GM21360 (cell line): Measurements from ENCODE around the gene ADAMTS14.

Experiments
- ATAC-seq: cut with Tn5 transposase; IDR thresholded peaks from one replicate; pipeline ENCODE4 v1.9.1; 2021; ENCODE audit warnings: mild to moderate bottlenecking, moderate library complexity; ENCODE audit not compliant: unreplicated experiment

Gene ADAMTS14

DNA sequence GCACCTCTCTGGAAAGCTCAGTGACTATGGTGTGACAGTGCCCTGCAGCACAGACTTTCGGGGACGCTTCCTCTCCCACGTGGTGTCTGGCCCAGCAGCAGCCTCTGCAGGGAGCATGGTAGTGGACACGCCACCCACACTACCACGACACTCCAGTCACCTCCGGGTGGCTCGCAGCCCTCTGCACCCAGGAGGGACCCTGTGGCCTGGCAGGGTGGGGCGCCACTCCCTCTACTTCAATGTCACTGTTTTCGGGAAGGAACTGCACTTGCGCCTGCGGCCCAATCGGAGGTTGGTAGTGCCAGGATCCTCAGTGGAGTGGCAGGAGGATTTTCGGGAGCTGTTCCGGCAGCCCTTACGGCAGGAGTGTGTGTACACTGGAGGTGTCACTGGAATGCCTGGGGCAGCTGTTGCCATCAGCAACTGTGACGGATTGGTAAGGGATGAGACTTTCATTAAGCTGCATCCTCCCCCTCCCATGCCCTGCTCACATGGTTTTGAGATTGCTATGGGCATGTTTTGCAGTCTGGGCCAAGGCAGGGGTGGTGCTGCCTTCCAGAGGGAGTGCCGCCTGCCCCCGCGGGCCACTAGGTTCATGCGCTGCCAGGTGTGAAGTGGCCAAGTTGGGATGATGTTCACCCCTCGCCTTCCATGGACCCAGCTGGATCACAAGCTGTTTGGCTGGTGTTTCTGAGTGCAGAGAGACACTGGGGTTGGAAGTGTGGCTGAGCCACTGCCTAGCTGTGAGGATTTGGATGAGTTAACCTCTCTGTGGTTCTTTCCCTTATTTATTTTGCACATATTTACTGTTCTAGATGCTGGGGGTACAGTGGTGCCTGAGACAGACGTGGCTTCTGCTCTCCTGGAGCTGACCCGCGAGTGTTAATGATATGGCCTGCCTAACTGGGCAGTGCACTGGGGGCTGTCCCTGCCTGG, 2.5 kb downstream of the ADAMTS14 start:
- ATAC-seq, result no peak

DNA sequence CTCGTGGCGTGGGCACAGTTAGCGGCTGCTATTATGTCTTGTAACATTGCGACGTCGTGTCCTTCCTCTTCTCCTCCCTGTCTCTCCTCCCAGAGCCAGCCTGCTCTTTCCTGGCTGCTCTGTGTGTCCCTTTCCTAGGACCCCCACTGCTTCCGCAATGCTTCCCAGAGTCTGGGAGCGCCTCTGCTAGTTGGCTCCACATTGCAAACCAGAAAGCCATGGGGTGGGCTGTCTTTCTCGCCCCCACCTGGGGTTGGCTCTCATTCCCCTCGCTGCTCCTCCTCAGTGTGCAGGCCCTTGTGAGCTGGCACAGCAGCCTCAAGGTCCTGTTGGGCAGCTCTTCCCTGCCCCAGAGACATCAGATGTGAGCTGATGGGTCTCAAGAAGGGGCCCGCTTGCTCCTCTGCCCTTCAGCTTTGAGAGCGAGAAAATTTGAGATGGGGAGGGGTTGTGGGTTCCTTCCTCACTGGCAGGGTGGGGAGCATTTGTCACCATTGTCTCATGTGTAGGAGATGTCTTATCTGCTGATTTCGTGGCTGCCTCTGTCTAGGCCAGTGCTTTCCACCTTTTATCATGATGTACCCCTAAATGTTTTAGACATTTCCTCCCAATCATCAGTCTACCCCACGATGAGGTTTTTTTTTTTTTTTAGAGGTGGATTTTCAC, 3.3 kb downstream of the ADAMTS14 start:
- no peak for ATAC-seq

DNA sequence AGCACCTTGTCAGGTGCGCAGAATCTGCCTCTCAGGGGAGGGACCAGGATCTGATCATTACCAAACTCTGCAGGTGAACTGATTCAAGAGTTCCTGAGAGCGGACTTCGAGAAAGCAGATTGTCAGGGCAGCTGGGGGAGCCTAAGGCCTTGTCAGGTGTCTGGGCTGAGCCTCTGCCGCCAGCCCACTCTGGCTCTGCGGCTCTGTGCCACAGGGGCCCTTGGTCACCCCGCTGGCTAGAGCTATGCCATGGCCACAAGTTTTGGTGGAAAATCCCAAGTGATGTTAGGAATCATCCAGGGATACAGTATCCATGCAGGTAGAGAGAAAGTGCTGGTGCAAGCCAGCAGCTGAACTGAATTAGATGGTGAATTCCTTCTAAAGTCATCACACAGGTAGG, 4.2 kb downstream of the ADAMTS14 start:
- no peak for ATAC-seq

DNA sequence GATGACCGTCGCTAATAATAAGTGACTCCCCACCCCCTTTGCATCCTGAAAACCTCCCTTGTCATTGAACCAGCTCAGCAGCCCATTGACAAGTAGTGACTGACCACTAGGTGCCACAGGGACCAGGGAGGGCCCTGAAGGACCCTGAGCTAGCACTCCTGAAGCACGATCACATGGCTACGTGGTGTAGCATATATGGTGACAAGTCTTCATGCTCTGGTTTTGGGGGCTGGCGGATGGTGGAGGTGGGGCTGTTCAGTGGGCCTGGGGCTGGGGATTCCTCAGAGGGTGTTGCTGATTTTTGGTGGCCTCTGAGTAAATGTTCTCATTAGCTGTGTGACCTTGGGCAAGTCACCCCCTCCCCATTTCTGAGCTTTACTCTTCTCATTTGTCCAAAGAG, 4.7 kb downstream of the ADAMTS14 start:
- no peak for ATAC-seq

DNA sequence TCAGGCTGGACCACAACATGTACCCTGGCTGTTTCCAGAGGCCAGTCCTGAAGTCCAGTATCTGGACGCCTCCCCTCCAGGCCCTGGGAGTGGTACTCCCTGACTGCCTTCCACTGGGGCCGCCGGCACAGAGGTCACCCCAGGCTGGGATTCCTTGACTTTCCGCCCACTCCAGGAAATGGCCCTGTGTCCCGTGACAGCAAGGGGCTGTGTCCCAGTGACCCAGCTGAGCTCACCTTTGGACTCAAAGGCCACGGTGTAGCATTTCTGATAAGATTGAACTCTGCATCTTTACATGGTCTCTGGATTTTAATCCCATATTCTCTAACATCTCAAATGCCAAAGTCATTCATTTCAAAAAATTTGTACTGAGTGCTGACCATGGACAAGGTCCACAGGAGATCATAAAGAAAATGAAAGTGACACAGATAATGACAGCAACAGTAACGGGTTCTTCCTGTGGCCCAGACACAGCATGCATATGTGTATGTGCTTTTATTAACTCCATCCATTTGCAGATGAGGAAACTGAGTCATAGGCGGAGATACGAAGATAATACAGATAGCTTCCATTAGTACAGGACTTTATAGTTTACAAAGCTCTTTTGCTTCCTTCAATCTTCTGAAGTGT, 5.4 kb downstream of the ADAMTS14 start:
- no peak for ATAC-seq

DNA sequence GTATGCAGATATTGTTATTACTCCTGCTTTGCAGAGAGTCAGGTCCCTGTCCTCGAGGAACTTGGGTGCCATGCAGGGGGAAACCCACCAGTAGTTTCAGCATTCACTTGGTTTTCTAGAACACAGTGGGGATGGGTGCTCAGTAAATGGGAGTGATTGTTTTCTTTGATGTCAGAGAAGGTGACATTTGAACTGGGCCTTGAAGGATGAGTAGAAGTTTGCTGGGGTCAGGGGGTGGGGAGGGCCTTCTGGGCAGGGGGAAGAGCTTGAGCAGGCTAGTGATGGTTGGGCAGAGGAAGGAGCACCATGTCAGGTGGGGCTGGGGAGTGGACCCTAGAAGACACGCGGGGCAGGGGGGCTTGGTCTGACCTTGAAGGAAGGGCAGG, 5.9 kb downstream of the ADAMTS14 start:
- ATAC-seq, result no peak

DNA sequence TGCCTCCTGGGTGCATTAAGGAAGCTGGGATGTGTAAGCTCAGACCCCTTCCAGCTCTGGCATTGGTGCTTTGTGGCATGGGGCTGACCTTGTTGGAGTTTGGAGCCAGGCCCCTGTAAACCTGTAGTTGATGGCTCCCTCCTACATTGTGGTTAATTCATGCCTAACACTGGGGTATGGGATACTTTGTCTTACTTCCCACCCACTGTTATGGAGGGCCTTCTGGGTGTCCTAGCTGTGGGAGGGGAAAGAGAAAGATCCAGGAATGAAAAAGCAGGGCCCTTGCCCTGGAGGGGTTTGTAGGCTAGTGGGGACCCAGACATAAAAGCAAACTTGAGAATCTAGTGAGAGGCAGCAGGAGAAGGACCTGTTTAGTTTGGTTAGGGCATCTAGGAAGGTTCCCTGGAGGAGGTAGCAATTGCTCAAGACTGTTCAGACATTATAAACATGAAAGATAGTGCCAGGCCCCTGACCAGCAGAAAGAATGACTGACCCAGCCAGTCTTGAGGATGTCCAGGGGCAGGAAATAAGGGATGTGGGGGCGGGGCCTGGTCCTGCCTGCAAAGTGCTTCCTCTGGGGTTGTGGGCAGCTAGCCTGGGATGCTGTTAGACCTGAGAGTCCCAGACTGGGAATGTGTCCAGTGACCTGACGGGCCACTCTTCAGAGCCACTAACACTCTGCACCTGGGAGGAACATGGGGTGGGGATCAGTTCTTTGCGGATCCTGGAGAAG, 6.6 kb downstream of the ADAMTS14 start:
- no peak for ATAC-seq

DNA sequence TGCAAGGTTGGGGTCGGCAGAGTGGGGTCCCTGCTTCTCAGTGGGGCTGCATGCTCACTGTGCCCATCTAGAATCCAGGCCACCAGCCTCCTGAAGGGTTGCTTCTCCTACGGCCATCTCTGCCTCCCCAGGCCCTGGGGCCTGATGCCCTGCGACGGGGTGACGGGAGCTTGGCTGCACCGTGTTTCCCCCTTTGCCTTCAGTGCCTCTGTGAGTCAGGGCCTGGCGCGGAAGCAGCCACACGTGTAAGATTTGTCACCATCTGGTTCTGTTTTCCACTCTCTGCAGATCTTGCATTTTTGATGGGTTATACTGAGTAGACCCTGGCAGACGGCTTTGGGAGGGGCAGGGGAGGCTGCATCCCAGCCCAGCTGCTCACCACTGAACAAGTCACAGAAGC, 7.2 kb downstream of the ADAMTS14 start:
- ATAC-seq, result no peak

DNA sequence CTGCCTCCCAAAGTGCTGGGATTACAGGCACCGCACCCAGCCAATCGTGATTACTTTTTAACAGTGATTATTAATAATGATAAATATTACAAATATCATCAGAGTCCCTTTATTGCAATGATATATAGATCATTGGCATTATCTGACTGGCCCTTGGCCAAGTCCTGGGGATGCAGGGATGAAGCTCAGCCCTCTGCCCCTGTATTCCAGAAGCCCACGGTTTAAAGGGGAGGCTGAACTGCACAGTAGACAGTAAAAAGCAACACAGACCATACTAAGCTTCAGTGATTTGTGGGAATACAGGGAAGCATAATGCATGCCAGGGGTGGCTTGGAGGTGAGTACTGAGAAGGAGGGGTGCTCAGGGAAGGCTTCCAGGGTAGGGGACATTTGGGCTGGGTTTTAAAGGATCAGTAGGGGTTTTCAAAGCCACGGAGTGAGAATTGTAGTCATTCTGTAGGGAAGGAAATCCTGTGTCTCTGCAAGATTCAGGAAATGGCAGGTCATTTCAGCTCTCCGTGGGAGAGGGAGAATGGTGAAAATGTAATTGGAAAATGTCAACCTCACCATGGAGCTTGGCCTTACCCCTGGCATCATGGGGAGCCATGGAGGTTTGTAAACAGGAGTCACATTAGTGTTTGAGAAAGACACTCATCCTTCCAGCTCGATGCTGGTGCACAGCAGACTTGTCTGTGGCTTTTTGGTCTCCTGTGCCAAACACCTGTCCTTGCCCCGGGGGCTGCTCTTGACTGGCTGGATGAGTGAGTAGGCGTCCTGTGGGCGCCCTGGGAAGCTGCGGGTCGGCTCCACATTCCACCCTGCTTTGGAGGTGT, 8.8 kb downstream of the ADAMTS14 start:
- ATAC-seq, result no peak

DNA sequence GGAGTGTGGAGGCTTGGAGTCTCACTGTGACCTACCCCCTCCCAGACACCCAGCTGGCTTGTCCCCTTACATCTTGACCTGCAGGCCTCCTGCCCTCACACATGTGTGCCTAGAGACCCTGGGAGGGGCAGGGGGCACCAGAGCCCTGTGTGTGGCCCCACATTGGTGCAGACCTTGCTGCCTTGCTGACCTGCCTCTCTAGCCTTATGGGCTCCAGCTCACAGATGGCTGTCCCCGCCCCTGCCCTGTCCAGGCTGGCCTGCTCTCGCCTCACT, 9.4 kb downstream of the ADAMTS14 start:
- ATAC-seq, result no peak

DNA sequence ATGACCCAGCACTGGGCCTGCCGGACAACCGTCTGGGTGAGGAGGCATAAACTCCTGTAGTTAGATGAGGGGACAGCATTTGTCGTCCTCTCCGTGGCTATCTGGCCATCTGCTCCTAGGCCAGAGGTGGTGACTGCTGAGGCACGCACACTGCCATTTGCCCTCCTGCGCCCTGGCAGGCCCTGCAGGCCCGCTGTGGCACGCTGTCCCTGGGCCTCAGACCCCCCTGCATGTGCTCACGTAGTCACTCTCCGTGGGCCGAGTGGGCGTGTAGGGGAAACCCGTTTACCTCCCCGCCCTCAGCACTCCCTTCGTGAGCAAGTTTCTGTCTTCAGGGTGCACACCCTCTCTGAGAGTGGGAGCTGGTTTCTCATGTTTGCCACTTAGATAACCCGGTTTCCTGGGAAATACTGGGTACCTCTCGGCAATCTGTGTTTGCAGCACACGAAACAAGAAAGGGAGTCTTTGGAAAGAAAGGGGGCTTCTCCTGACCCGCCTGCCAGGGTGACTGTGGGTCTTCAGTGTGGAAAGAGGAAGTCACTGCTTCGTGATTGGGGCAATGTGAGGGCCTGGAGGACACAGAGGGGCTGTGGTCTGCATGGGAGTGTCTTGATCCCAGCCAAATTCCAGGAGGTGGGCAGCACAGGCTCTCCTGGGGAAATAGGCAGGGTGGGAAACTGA, 10.8 kb downstream of the ADAMTS14 start:
- no peak for ATAC-seq

DNA sequence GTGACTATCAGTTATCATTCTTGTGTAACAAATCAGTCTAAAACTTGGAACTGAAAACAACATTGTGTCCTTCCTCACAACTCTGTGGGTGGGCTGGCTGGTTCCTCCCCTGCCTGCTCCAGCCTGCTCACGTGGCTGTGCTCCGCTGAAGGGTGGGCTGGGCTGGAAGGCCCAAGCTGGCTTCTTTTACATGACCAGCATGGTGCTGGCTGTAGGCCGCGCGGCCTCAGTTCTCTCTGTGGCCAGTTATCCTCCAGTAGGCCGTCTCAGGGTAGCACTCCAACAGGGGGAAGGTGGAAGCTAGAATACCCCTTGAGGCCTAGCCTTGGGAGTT, 11.3 kb downstream of the ADAMTS14 start:
- no peak for ATAC-seq

DNA sequence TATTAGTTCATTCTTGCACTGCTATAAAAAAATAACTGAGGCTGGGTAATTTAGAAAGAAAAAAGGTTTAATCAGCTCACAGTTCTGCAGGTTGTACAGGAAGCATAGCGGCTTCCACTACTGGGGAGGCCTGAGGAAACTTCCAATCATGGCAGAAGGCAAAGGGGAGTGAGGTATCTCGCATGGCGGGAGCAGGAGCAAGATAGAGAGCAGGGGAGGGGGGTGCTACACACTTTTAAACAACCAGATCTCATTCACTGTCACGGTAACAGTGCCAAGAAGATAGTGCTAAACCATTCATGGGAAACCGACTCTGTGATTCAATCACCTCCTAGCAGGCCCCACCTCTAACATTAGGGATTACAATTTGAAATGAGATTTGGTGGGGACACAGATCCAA, 11.6 kb downstream of the ADAMTS14 start:
- no peak for ATAC-seq

DNA sequence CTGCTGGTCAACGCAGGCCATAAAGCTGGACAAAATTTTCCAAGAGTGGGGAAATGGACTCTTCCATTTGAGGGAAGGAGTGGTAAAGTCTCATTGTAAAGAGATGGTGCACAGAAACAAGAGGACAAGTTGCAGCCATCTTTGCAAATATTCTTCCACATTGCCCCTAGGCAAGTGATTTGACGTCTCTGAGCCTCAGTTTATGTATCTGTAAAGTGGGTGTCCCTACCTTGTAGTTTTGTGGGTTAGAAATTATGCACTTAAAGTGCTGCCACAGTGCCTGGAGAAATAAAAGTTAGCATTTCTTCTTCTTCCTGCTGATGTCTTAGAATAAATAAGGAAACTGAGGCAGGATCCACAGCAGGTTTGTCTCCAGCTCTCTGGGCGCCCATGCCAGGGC, 12.1 kb downstream of the ADAMTS14 start:
- ATAC-seq, result no peak

DNA sequence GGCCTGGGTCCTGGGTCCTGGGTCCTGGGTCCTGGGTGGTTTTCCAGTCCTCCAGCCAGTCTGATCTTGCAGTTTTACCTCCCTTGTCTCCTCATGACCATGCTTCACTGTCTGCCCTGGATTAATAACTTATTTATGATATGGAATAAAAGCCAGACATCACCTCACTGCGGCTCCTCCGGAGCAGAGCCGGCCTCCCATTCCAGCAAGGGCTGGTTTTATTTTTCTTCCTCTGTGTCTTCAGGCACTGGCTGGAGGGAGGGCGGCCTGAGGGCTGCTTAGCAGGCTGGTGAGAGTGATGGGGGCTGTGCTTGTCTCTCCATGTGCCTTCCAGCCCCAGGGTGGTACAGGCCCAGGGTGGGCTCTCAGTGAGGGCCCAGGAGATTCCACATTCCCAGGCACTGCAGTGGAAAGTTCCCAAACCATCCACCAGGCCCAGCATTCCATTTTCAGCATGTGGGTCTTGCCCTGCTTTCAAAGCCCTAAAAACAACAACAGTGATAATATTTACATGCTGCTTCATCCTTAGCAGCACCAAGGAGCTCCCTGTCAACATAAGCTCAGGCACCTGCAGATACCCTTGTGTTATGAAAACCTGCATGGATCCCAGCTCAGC, 12.6 kb downstream of the ADAMTS14 start:
- ATAC-seq, result no peak

DNA sequence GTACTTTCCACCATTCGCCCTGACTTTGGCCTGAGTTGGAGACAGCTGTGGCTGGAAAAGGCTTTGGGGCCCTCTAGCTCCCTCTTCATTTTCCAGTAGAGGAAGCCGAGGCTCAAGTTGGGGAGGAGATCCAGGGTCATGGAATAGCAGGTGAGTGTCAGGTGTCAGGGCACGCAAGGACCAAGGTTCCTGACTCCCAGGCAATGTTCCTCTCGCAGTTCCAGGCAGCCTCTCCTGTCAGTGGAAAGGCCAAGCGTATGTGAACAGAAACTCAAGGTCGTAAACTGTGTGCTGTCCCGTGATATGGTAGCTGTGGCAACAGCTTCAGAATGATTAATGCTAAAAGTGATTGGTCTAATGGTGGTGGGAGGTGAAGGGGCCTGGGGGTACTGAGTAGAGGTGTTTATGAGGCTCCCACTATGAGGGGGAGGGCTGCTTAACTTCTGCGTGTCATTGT, 13.2 kb downstream of the ADAMTS14 start:
- no peak for ATAC-seq

DNA sequence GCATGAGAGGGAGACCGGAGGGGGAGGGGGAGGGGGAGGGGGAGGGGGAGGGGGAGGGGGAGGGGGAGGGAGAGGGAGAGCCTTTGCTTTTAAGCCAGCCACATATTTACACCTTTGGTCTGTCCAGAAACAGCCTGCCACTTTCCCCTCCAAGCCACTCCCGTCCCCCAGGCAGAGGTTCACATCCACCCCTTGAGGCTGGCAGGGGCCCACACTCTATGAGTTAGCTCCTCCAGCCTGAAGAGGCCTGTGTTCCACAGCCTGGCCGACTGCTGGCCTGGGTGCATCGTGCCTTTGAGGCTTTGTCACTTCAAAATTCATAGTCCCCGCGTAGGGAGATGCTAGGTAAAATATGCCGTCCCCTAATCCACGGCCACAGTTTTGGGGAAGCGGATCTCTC, 16.5 kb downstream of the ADAMTS14 start:
- no peak for ATAC-seq

DNA sequence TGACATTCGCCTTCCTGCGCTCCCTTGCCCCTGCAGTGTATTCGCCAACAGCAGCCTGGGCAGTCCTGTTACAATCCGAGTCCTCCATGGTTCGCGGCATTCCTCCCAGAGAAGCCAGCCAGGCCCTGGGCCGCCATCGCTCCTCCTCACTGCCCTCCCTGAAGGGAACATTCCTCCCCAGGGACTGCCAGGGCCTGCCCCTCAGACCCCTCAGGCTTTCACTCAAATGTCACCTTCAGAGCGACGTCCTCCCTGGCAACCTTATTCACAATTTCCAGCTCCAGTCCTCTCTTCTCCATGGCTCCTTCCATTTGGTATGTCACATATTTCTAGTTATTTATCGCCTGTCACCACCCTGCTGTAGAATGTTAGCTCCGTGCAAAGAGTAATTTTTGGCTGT, 17.4 kb downstream of the ADAMTS14 start:
- no peak for ATAC-seq

DNA sequence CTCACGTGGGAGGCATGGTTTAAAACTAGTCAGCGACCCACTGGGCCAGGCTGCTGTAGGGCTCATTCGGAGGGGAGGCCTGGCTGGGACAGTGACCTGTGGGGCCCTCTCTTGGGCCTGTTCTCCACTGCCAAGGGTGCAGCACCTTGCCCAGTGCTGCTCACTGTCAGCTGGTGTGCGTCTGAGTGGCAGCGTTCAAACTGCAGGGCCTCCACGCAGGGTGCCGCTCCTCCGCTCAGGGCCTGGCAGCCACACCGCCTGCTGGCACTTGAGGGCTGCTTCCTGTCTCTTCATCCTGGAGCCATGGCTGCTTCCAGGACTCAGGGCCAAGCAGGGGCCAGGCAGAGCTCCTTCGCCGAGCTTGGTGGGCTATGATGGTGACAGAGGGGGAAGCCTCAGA, 18.3 kb downstream of the ADAMTS14 start:
- no peak for ATAC-seq

DNA sequence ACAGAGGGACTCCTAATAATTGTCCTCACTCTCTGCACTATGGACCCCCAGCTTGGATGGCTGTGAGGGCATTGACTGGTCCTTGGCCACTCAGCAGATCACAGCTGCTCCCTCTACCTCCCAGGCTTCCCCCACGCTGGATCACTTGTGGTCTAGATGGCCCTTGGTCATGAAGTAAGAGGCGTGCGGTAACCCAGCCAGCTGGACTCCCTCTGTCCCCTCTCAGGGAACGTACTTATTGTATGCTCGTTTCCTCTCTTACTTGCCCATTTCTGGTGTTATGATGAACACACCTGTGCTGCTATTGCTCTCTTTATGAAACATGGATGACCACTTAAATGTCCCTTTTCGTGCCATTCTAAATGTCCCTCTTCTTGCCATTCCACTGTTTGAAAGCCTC, 19.3 kb downstream of the ADAMTS14 start:
- no peak for ATAC-seq
